Measurements from ENCODE around the gene PHC3. TPM values are rescaled to one million over a fixed set of nuclear protein-coding genes. Genes with fewer than 3 reads are reported as not detected.

The PHC3 gene
- 18.0 and 20.3 TPM in 2 replicates for total RNA-seq (2012; rRNA removed)

GRCh38 chr3:170180908-170181885 lies at the start of gene PHC3:
Gene PHC3 (minus strand): TSS chr3:170181733. CDS start chr3:170181715, 18 bp downstream.
- peak within 1 kb of the TSS; percentile 80 for H3K4me3 ChIP-seq (ENCODE audit: low read length)
- peaks cover 11% of the 10 kb centered on the region for H3K4me1 ChIP-seq (ENCODE audit: control insufficient read depth, insufficient read depth, low read length)
- no peaks in the 10 kb centered on the region for H3K9me3 ChIP-seq (replicated peaks; ENCODE audit: low read length)
- H3K9ac ChIP-seq (ENCODE audit: low read depth, low read length): peak within 1 kb of the TSS; percentile 92
- no peaks in the 10 kb centered on the region for H3K27me3 ChIP-seq (ENCODE audit: control insufficient read depth, insufficient read depth, low read length)
- peaks cover 24% of the 10 kb centered on the region for H3K36me3 ChIP-seq (ENCODE audit: insufficient read depth, low read length)
- H3K4me2 ChIP-seq (ENCODE audit: low read length): peak within 1 kb of the TSS; percentile 82

GRCh38 chr3:170228093-170228766 lies 46.7 kb upstream of the PHC3 start:
- Histone ChIP-seq H3K36me3 (ENCODE audit: insufficient read depth, low read length) (no peaks in the 10 kb centered on the region), H3K9ac (ENCODE audit: low read depth, low read length) (no peak overlapping the region), H3K27me3 (ENCODE audit: control insufficient read depth, insufficient read depth, low read length) (no peaks in the 10 kb centered on the region), H3K4me3 (ENCODE audit: low read length) (no peak overlapping the region), H3K4me2 (ENCODE audit: low read length) (peak overlapping the region; percentile 44), H3K9me3 (replicated peaks; ENCODE audit: low read length) (no peaks in the 10 kb centered on the region), H3K4me1 (ENCODE audit: control insufficient read depth, insufficient read depth, low read length) (peaks cover 26% of the 10 kb centered on the region)

DNA sequence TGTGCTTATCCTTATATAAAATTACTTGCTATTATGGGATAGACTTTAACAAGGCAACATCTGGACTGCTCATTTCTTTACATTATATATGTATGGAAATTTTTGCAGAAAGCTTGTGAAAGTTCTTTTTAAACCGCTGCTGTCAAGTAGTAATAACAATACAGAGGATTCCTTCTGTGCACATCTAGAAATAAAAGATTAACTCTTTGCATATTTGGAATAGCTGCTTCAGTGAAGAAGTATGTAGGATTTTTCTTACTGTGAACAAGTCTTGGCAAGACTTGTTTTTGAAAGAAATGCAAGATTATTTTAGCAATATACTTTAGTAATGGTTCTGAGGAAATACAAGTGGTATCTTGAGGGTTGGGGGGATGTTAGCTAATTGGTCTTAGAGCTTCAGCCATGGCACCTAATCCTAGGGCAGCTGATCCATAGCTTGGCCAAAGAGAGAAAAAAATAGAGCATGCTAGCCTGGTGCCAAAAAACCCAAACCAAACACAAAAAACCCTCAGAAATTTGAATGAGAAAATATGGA lies 45.0 kb upstream of the PHC3 start:
- no peaks in the 10 kb centered on the region for H3K36me3 ChIP-seq (ENCODE audit: insufficient read depth, low read length)
- H3K27me3 ChIP-seq (ENCODE audit: control insufficient read depth, insufficient read depth, low read length): no peaks in the 10 kb centered on the region
- no peaks in the 10 kb centered on the region for H3K9me3 ChIP-seq (replicated peaks; ENCODE audit: low read length)
- H3K9ac ChIP-seq (ENCODE audit: low read depth, low read length): no peak overlapping the region
- peaks cover 22% of the 10 kb centered on the region for H3K4me1 ChIP-seq (ENCODE audit: control insufficient read depth, insufficient read depth, low read length)
- no peak overlapping the region for H3K4me3 ChIP-seq (ENCODE audit: low read length)
- H3K4me2 ChIP-seq (ENCODE audit: low read length): no peak overlapping the region

DNA sequence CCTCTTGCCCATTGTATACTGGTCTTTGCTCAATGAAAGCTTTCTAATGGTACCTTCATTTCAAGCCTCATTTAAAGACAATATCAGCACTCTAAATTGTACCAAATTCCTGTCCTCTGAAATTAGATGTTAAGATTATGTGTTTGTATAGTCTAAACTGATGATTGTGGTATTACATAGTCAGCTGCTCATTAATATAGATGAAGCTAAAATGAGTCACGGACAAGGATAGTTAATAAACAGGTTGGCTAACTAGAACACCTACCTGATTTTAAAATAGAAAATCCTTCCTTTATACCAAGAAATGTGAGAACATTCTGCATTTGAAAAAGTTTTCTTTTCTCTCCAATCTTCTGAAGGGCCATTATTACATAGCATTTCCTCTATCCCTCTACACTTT lies 43.6 kb upstream of the PHC3 start:
- Histone ChIP-seq H3K27me3 (ENCODE audit: control insufficient read depth, insufficient read depth, low read length) (no peaks in the 10 kb centered on the region), H3K4me1 (ENCODE audit: control insufficient read depth, insufficient read depth, low read length) (peaks cover 22% of the 10 kb centered on the region), H3K9ac (ENCODE audit: low read depth, low read length) (no peak overlapping the region), H3K9me3 (replicated peaks; ENCODE audit: low read length) (no peaks in the 10 kb centered on the region), H3K4me2 (ENCODE audit: low read length) (no peak overlapping the region), H3K36me3 (ENCODE audit: insufficient read depth, low read length) (no peaks in the 10 kb centered on the region), H3K4me3 (ENCODE audit: low read length) (no peak overlapping the region)

GRCh38 chr3:170222647-170223541 lies 41.4 kb upstream of the PHC3 start:
- H3K4me3 ChIP-seq (ENCODE audit: low read length): peak overlapping the region; percentile 69
- H3K36me3 ChIP-seq (ENCODE audit: insufficient read depth, low read length): no peaks in the 10 kb centered on the region
- peak overlapping the region; percentile 91 for H3K9ac ChIP-seq (ENCODE audit: low read depth, low read length)
- H3K9me3 ChIP-seq (replicated peaks; ENCODE audit: low read length): no peaks in the 10 kb centered on the region
- no peaks in the 10 kb centered on the region for H3K27me3 ChIP-seq (ENCODE audit: control insufficient read depth, insufficient read depth, low read length)
- peak overlapping the region; percentile 87 for H3K4me2 ChIP-seq (ENCODE audit: low read length)
- H3K4me1 ChIP-seq (ENCODE audit: control insufficient read depth, insufficient read depth, low read length): peaks cover 23% of the 10 kb centered on the region

DNA sequence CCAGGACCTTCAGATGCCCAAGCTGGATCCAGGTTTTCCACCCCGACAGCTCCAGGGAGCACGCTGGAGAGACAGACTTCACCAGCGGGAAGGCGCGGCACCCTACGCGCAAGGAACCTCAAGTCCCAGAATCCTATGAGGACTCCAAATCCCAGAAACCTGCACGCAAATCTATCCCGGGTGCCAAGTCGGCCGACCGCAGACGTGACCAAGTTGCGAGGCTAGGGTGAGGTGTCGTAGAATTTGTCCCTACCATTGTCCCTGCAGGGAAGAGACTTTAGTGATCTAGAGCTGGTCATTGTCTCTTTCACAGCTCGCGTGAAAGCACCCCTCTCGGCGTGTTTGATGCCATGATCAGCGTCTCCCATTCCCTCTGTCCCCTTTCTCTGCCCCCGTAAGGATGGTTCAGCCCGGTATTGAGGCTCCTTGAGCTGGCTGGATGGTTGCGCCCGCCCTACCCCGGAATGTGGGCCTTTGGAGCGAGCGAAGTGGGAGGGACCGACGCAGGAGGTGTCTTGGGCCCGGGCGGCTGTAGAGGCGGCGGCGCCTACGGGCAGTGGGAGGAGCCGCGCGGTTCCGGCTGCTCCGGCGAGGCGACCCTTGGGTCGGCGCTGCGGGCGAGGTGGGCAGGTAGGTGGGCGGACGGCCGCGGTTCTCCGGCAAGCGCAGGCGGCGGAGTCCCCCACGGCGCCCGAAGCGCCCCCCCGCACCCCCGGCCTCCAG lies 40.6 kb upstream of the PHC3 start, which contains the start of gene PRKCI:
TSS of gene PRKCI (plus strand) at position 501 of the 723 bp plus-strand sequence. CDS start 246 bp downstream, outside the sequence.
- Histone ChIP-seq H3K4me2 (ENCODE audit: low read length) (peak within 1 kb of the TSS; percentile 87), H3K4me1 (ENCODE audit: control insufficient read depth, insufficient read depth, low read length) (peaks cover 21% of the 10 kb centered on the region), H3K9me3 (replicated peaks; ENCODE audit: low read length) (no peaks in the 10 kb centered on the region), H3K27me3 (ENCODE audit: control insufficient read depth, insufficient read depth, low read length) (no peaks in the 10 kb centered on the region), H3K36me3 (ENCODE audit: insufficient read depth, low read length) (no peaks in the 10 kb centered on the region), H3K9ac (ENCODE audit: low read depth, low read length) (peak within 1 kb of the TSS; percentile 91), H3K4me3 (ENCODE audit: low read length) (peak within 1 kb of the TSS; percentile 69)

- no peak overlapping the region for H3K4me3 ChIP-seq (ENCODE audit: low read length)
- no peaks in the 10 kb centered on the region for H3K27me3 ChIP-seq (ENCODE audit: control insufficient read depth, insufficient read depth, low read length)
- H3K9ac ChIP-seq (ENCODE audit: low read depth, low read length): no peak overlapping the region
- H3K36me3 ChIP-seq (ENCODE audit: insufficient read depth, low read length): no peaks in the 10 kb centered on the region
- H3K4me1 ChIP-seq (ENCODE audit: control insufficient read depth, insufficient read depth, low read length): peaks cover 16% of the 10 kb centered on the region
- H3K9me3 ChIP-seq (replicated peaks; ENCODE audit: low read length): no peaks in the 10 kb centered on the region
- no peak overlapping the region for H3K4me2 ChIP-seq (ENCODE audit: low read length)
These were observed 39.3 kb upstream of the PHC3 start for GRCh38 chr3:170220871-170221270.

DNA sequence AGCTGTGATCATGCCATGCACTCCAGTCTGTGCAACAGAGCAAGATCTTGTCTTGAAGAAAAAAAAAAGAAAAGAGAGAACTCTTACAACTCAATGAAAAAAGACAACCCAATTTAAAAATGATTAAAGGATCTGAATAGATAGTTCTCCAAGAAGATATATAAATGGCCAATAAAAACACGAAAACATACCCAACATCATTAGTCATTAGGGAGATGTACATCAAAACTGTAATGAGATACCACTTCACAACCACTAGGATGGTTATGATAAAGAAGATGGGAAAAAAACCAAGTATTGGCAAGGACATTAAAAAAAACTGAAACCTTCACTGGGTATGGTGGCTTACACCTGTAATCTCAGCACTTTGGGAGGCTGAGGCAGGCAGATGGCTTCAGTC lies 38.3 kb upstream of the PHC3 start:
- H3K4me2 ChIP-seq (ENCODE audit: low read length): no peak overlapping the region
- H3K4me3 ChIP-seq (ENCODE audit: low read length): no peak overlapping the region
- H3K36me3 ChIP-seq (ENCODE audit: insufficient read depth, low read length): no peaks in the 10 kb centered on the region
- H3K27me3 ChIP-seq (ENCODE audit: control insufficient read depth, insufficient read depth, low read length): no peaks in the 10 kb centered on the region
- H3K4me1 ChIP-seq (ENCODE audit: control insufficient read depth, insufficient read depth, low read length): peaks cover 16% of the 10 kb centered on the region
- no peak overlapping the region for H3K9ac ChIP-seq (ENCODE audit: low read depth, low read length)
- H3K9me3 ChIP-seq (replicated peaks; ENCODE audit: low read length): no peaks in the 10 kb centered on the region

DNA sequence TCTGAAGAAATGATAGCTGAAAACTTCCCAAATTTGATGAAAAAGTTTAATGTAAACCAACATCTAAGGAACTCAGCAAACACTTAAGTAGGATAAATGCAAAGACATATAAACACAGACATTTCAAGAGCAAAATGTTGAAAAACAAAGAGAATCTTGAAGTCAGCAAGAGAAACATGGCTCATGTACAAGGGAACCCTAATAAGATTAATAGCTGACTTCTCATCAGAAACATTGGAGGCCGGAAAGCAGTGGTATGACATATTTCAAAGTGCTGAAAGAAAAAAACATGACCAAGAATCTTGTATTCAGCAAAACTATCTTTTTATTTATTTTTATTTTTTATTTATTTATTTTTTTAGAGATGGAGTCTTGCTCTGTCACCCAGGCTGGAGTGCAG lies 30.1 kb upstream of the PHC3 start:
- no peak overlapping the region for H3K9ac ChIP-seq (ENCODE audit: low read depth, low read length)
- H3K4me3 ChIP-seq (ENCODE audit: low read length): no peak overlapping the region
- no peak overlapping the region for H3K4me2 ChIP-seq (ENCODE audit: low read length)
- H3K36me3 ChIP-seq (ENCODE audit: insufficient read depth, low read length): no peaks in the 10 kb centered on the region
- H3K9me3 ChIP-seq (replicated peaks; ENCODE audit: low read length): no peaks in the 10 kb centered on the region
- H3K4me1 ChIP-seq (ENCODE audit: control insufficient read depth, insufficient read depth, low read length): no peaks in the 10 kb centered on the region
- H3K27me3 ChIP-seq (ENCODE audit: control insufficient read depth, insufficient read depth, low read length): peaks cover 6% of the 10 kb centered on the region

- Histone ChIP-seq H3K36me3 (ENCODE audit: insufficient read depth, low read length) (no peaks in the 10 kb centered on the region), H3K4me1 (ENCODE audit: control insufficient read depth, insufficient read depth, low read length) (no peaks in the 10 kb centered on the region), H3K27me3 (ENCODE audit: control insufficient read depth, insufficient read depth, low read length) (peaks cover 6% of the 10 kb centered on the region), H3K9ac (ENCODE audit: low read depth, low read length) (no peak overlapping the region), H3K9me3 (replicated peaks; ENCODE audit: low read length) (no peaks in the 10 kb centered on the region), H3K4me2 (ENCODE audit: low read length) (no peak overlapping the region), H3K4me3 (ENCODE audit: low read length) (no peak overlapping the region)
These were observed 26.2 kb upstream of the PHC3 start for GRCh38 chr3:170207717-170208116.
